Ascending aorta (tissue), 2 donors: ENCODE results near the gene PIH1D2. TPM values are rescaled to one million over a fixed set of nuclear protein-coding genes. Genes with fewer than 3 reads are reported as not detected.
"Not testable (repeated sequence)": the region's sequence is repeated elsewhere in the genome, so short reads cannot be mapped to it uniquely, and the experiment has no call there.

Experiments
- DNase-seq, 2 donors: peaks; one replicate each; pipeline ENCODE4 v3.0.0-alpha.2; 2019; ENCODE audit warnings: low spot score in 2 of 2
- H3K27ac ChIP-seq, 2 donors: fragments of 200-600 bp; sonication (generic); one replicate each; pipeline ENCODE4 v1.5.1; 2016 to 2017; ENCODE audit warnings: mild to moderate bottlenecking in 1 of 2
- H3K27me3 ChIP-seq: fragments of 200-600 bp; sonication (generic); one replicate; pipeline ENCODE4 v1.5.1; 2017
- H3K36me3 ChIP-seq, 2 donors: fragments of 200-600 bp; sonication (generic); one replicate each; pipeline ENCODE4 v1.5.1; 2016
- H3K4me1 ChIP-seq, 2 donors: fragments of 200-600 bp; sonication (generic); one replicate each; pipeline ENCODE4 v1.5.1; 2016 to 2017; ENCODE audit warnings: mild to moderate bottlenecking in 1 of 2
- H3K4me3 ChIP-seq, 2 donors: fragments of 200-600 bp; sonication (generic); one replicate each; pipeline ENCODE4 v1.5.1; 2016 to 2017; ENCODE audit warnings: mild to moderate bottlenecking in 1 of 2
- H3K9me3 ChIP-seq, 2 donors: fragments of 200-600 bp; sonication (generic); one replicate each; pipeline ENCODE4 v1.5.1; 2016
- intact Hi-C: fragments of 100-400 bp; cut with DNase I; formaldehyde crosslinking; loops from one replicate; pipeline ENCODE4 v1.15.1; 2023
- total RNA-seq: library from RNA; depleted of rRNA; stranded (reverse); fragments of >200 nt; gene quantifications from one replicate; pipeline ENCODE4 v1.1.0, GENCODE V29; 2016
- TF ChIP-seq, protein P1 (sequence below), 3 experiments: fragments of 200-600 bp in 2 of 3; fragments of 450-650 bp in 1 of 3; sonication (generic) in 2 of 3; IDR thresholded peaks; one replicate each; pipeline ENCODE4 v1.5.1; 2016 to 2019; ENCODE audit warnings: antibody characterized with exemption in 3 of 3, mild to moderate bottlenecking in 1 of 3, moderate library complexity in 1 of 3

Gene PIH1D2
- total RNA-seq, 1 donor from 2014 or later: not detected

DNA sequence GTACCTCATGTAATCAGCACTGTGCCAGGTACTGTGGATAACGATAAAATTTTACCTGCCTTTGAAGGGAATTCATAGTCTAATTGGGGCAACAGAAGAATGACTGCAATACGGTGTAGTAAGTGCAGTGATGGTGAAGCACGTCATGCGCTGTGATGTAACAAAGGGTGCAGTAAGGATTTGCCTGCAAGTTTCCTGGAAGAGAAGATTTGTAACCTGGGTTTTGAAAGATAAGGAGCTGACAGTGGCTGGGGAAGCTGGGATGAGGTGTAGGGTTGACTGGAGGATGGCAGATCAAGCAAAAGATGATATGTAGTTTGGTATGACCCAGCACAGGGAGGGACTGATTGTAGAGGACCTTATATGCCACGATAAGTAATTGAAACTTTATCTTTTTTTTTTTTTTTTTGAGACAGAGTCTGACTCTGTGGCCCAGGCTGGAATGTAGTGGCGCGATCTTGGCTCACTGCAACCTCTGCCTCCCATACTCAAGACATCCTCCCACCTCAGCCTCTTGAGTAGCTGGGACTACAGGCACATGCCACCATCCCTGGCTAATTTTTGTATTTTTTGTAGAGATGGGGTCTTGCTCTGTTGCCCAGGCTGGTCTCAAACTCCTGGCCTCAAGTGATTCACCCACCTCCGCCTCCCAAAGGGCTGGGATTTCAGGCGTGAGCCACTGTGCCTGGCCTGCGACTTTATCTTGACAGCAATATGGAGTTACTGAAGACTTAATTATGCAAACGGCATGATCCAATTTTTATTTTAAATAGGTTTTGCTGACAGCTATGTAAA is 24.1 kb upstream of the PIH1D2 start:
- no peak for DNase-seq
- Histone ChIP-seq H3K4me3 (no peak overlapping the region), H3K27ac (no peak overlapping the region), H3K9me3 (no peaks in the 10 kb centered on the region), H3K36me3 (peaks cover 12 to 41% of the 10 kb centered on the region in 2 donors), H3K4me1 (no peaks in the 10 kb centered on the region), H3K27me3 (no peaks in the 10 kb centered on the region)
- TF ChIP-seq, protein P1, sequence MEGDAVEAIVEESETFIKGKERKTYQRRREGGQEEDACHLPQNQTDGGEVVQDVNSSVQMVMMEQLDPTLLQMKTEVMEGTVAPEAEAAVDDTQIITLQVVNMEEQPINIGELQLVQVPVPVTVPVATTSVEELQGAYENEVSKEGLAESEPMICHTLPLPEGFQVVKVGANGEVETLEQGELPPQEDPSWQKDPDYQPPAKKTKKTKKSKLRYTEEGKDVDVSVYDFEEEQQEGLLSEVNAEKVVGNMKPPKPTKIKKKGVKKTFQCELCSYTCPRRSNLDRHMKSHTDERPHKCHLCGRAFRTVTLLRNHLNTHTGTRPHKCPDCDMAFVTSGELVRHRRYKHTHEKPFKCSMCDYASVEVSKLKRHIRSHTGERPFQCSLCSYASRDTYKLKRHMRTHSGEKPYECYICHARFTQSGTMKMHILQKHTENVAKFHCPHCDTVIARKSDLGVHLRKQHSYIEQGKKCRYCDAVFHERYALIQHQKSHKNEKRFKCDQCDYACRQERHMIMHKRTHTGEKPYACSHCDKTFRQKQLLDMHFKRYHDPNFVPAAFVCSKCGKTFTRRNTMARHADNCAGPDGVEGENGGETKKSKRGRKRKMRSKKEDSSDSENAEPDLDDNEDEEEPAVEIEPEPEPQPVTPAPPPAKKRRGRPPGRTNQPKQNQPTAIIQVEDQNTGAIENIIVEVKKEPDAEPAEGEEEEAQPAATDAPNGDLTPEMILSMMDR (IDR thresholded peaks at IDR 0.05): no peak
- intact Hi-C loops: no loop called here

- intact Hi-C loops: no loop called here
- Histone ChIP-seq H3K36me3 (peaks cover 28 to 58% of the 10 kb centered on the region in 2 donors), H3K27me3 (no peaks in the 10 kb centered on the region), H3K9me3 (no peaks in the 10 kb centered on the region), H3K4me1 (no peaks in the 10 kb centered on the region), H3K27ac (no peak overlapping the region), H3K4me3 (no peak overlapping the region)
- no peak for DNase-seq
- TF ChIP-seq, protein P1 (IDR thresholded peaks at IDR 0.05): no peak
Measured at GRCh38 chr11:112096194-112096593, 22.4 kb upstream of the PIH1D2 start.

GRCh38 chr11:112095302-112095701 is 21.5 kb upstream of the PIH1D2 start:
- peaks cover 35 to 67% of the 10 kb centered on the region in 2 donors for H3K36me3 ChIP-seq
- H3K9me3 ChIP-seq, H3K4me3 ChIP-seq, H3K27me3 ChIP-seq, H3K4me1 ChIP-seq, intact Hi-C loops, H3K27ac ChIP-seq, DNase-seq: not testable (repeated sequence)

DNA sequence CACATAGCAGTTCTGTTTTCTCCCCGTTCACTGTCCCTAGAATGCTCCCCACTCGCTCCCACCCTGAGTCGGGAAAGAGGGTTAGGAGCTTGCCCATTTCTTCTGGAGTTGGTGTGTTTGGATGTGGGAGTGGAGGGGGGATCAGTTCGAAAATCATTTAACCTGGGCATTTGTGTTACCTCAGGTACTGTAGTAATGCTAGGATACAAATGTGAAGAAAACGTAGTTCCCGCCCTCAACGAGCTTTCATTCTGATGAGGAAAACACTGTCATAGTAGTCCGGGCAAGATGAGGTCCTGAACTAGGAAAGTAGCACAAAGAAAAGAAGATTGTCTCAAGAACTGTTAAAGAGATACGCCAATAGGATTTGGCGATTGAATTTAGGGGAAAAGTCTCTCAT is 13.4 kb upstream of the PIH1D2 start:
- H3K27me3 ChIP-seq: no peaks in the 10 kb centered on the region
- no peaks in the 10 kb centered on the region for H3K9me3 ChIP-seq
- DNase-seq: no peak
- H3K27ac ChIP-seq: peak overlapping the region; percentile 63 to 75
- TF ChIP-seq, protein P1 (IDR thresholded peaks at IDR 0.05): no peak
- intact Hi-C loops: loop anchor here (2.0 to 10.0 kb wide), 3 partner anchors 160 to 708 kb away; partner anchors contain the start of genes CFAP68 and FDXACB1
- H3K4me3 ChIP-seq: peak overlapping the region; percentile 86 to 94
- H3K36me3 ChIP-seq: peaks cover 61 to 67% of the 10 kb centered on the region in 2 donors
- H3K4me1 ChIP-seq: peaks cover 5 to 23% of the 10 kb centered on the region in 2 donors

GRCh38 chr11:112086422-112087191 is 12.8 kb upstream of the PIH1D2 start, which contains the start of the genes SDHD and TIMM8B:
SDHD (plus strand) TSS chr11:112086873; CDS start chr11:112086908, 35 bp downstream.
TIMM8B (minus strand) TSS chr11:112086756; CDS start chr11:112086723, 33 bp downstream.
- TF ChIP-seq, protein P1 (IDR thresholded peaks at IDR 0.05): peak in 2 of 3 experiments; percentile 34 to 36
- H3K4me1 ChIP-seq: peaks cover 5 to 23% of the 10 kb centered on the region in 2 donors
- H3K27ac ChIP-seq: peak within 1 kb of the TSS; percentile 63 to 75
- DNase-seq: peak; percentile 85 to 98
- peaks cover 56 to 67% of the 10 kb centered on the region in 2 donors for H3K36me3 ChIP-seq
- intact Hi-C loops: loop anchor here (1.0 to 10.0 kb wide), 4 partner anchors 12 to 708 kb away; partner anchors contain the start of genes CFAP68, FDXACB1, NKAPD1 and PIH1D2
- H3K9me3 ChIP-seq: no peaks in the 10 kb centered on the region
- no peaks in the 10 kb centered on the region for H3K27me3 ChIP-seq
- H3K4me3 ChIP-seq: peak within 1 kb of the TSS; percentile 86 to 94
